Neuron (in vitro differentiated cells): ENCODE results near the gene ATXN1.

Experiments
- H2AFZ ChIP-seq: one replicate; pipeline ENCODE4 v1.6.1; 2013; ENCODE audit warnings: low read depth, mild to moderate bottlenecking, inconsistent platforms, low read length, moderate library complexity
- H3K27me3 ChIP-seq: one replicate; pipeline ENCODE4 v1.6.1; 2013; ENCODE audit warnings: low read length; ENCODE audit not compliant: insufficient read depth
- H3K36me3 ChIP-seq: one replicate; pipeline ENCODE4 v1.6.1; 2013; ENCODE audit warnings: low read length; ENCODE audit not compliant: insufficient read depth
- H3K4me1 ChIP-seq: one replicate; pipeline ENCODE4 v1.6.1; 2013; ENCODE audit warnings: low read length; ENCODE audit not compliant: insufficient read depth
- H3K4me3 ChIP-seq: 2 replicates; pipeline ENCODE4 v1.5.1; 2013; ENCODE audit warnings: mild to moderate bottlenecking, low read length, moderate library complexity
- H3K9me3 ChIP-seq: one replicate; pipeline ENCODE4 v1.6.1; 2013; ENCODE audit warnings: low read length

The ATXN1 gene

GRCh38 chr6:16480763-16481560 lies 280.3 kb downstream of the ATXN1 start:
- H3K4me3 ChIP-seq: no peak overlapping the region
- no peaks in the 10 kb centered on the region for H3K27me3 ChIP-seq
- H3K36me3 ChIP-seq: no peaks in the 10 kb centered on the region
- H3K4me1 ChIP-seq: peaks cover 3% of the 10 kb centered on the region
- H3K9me3 ChIP-seq: no peaks in the 10 kb centered on the region
- no peak overlapping the region for H2AFZ ChIP-seq

GRCh38 chr6:16477367-16478149 lies 283.7 kb downstream of the ATXN1 start:
- no peak overlapping the region for H3K4me3 ChIP-seq
- H2AFZ ChIP-seq: no peak overlapping the region
- peaks cover 3% of the 10 kb centered on the region for H3K9me3 ChIP-seq
- peaks cover 6% of the 10 kb centered on the region for H3K4me1 ChIP-seq
- no peaks in the 10 kb centered on the region for H3K36me3 ChIP-seq
- no peaks in the 10 kb centered on the region for H3K27me3 ChIP-seq

DNA sequence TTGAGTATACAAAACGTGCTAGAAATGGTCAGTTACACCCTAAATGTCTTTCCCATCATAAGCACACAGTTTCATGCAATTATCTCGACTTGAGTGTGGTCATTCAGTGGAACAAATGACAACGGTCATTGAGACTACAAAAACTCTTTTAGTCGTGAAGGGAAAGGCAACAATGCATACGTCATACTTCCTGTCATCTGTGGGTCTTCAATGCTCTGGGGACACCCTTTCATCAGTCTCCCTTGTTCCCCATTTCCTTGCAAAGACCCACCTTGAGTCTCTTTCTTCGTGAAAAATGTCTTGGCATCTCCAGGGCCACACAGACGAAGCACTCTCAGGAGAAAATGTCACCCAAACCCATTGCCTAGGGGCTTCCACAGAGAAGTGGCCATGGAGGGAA lies 284.4 kb downstream of the ATXN1 start:
- Histone ChIP-seq H3K36me3 (no peaks in the 10 kb centered on the region), H2AFZ (no peak overlapping the region), H3K9me3 (peaks cover 3% of the 10 kb centered on the region), H3K4me1 (peaks cover 7% of the 10 kb centered on the region), H3K4me3 (no peak overlapping the region), H3K27me3 (no peaks in the 10 kb centered on the region)

DNA sequence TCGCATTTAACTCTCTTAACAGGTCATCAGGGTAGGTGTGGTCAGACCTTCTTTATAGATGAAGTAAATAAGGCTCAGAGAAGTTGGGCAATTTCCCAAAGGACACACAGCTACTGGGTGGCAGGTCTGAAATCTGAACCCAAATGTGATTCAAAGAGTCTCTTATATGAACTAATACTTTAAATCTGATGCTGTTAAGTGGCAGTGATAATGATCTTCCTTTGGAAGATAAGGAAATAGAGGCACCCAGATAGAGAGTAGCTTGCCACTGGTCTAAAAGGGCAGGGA lies 285.8 kb downstream of the ATXN1 start:
- no peaks in the 10 kb centered on the region for H3K36me3 ChIP-seq
- H3K27me3 ChIP-seq: no peaks in the 10 kb centered on the region
- peaks cover 8% of the 10 kb centered on the region for H3K4me1 ChIP-seq
- no peak overlapping the region for H3K4me3 ChIP-seq
- no peak overlapping the region for H2AFZ ChIP-seq
- peaks cover 3% of the 10 kb centered on the region for H3K9me3 ChIP-seq

DNA sequence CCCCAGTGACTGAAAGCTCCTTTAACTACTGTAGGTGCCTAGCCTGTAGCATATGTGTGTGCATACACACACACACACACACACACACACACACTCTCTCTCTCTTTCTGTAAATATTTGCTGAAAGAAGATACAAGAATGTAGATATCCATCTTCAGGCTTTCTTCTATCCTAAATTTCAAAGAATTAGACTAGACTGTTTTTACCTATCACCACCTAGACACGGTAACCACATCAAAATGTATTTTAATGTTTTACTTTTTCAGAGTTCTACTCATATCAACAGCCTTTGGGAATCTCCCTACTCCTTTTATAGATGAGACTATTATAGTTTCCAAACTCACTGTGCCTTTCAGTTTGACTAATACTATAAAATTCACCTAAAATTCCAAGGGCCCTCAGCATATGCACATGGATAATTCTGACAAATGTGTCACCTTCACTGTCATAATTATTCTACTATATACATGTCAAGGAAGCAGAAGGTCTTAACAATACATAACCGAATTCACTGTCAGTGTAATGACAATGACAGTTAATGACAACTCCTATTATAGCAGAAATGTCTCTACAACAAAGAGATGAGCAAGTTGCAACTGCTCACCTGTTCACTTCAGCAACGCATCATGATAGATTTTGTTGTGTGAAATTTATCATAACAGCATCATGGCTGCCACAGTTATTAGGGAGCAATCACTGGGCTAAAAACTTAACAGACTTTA lies 286.3 kb downstream of the ATXN1 start:
- no peak overlapping the region for H2AFZ ChIP-seq
- H3K27me3 ChIP-seq: no peaks in the 10 kb centered on the region
- H3K36me3 ChIP-seq: no peaks in the 10 kb centered on the region
- H3K4me1 ChIP-seq: peaks cover 8% of the 10 kb centered on the region
- H3K9me3 ChIP-seq: peaks cover 3% of the 10 kb centered on the region
- H3K4me3 ChIP-seq: no peak overlapping the region

GRCh38 chr6:16473908-16474771 lies 287.1 kb downstream of the ATXN1 start:
- Histone ChIP-seq H3K4me1 (peaks cover 8% of the 10 kb centered on the region), H3K27me3 (no peaks in the 10 kb centered on the region), H3K4me3 (no peak overlapping the region)

GRCh38 chr6:16473184-16473907 lies 287.9 kb downstream of the ATXN1 start:
- Histone ChIP-seq H3K4me1 (peaks cover 8% of the 10 kb centered on the region), H2AFZ (no peak overlapping the region), H3K4me3 (no peak overlapping the region), H3K36me3 (no peaks in the 10 kb centered on the region), H3K27me3 (no peaks in the 10 kb centered on the region), H3K9me3 (peaks cover 3% of the 10 kb centered on the region)

More at GRCh38 chr6:16473908-16474771, 287.1 kb downstream of the ATXN1 start:
- Histone ChIP-seq H3K9me3 (peaks cover 3% of the 10 kb centered on the region), H2AFZ (no peak overlapping the region), H3K36me3 (no peaks in the 10 kb centered on the region)

- Histone ChIP-seq H3K27me3 (no peaks in the 10 kb centered on the region), H3K4me3 (no peak overlapping the region), H3K4me1 (peaks cover 8% of the 10 kb centered on the region), H3K9me3 (peaks cover 3% of the 10 kb centered on the region), H2AFZ (no peak overlapping the region), H3K36me3 (no peaks in the 10 kb centered on the region)
Observed at GRCh38 chr6:16472349-16473069, 288.8 kb downstream of the ATXN1 start.

- Histone ChIP-seq H3K27me3 (no peaks in the 10 kb centered on the region), H3K4me1 (peaks cover 10% of the 10 kb centered on the region), H2AFZ (no peak overlapping the region), H3K4me3 (no peak overlapping the region), H3K9me3 (peaks cover 3% of the 10 kb centered on the region), H3K36me3 (no peaks in the 10 kb centered on the region)
Observed at GRCh38 chr6:16471910-16472297, 289.4 kb downstream of the ATXN1 start.

DNA sequence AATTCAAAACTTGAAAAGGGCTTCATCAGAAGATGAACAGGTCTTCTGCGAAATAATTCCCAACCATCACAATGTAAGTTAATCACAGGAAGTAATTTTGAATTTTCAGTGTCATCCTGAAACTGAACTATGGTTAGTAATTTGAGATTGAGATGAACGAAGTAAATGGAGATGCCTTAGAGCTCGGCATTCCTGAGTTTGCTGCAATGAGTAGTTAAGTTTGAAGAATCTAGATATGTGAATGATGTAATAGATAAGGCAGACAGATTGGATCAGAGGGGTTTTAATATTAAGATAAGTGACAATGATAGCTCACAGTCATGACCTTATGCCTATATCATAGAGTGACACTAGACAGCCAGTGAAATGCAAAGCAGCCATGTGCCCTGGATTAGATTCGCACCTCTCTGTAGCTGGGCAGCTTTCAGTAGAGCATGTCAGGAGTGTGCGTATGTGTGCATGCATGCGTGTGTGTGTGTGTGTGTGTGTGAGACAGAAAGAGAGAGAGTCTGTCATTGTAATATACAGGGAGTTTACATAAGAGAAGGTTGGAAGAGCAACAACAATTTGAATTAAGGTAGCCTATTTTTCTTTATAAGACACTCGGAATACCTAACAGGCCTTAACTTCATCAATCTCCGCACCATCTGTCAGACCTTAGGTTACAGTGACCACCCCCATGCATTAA lies 289.9 kb downstream of the ATXN1 start:
- Histone ChIP-seq H3K4me1 (peaks cover 13% of the 10 kb centered on the region), H3K4me3 (no peak overlapping the region), H2AFZ (no peak overlapping the region), H3K36me3 (no peaks in the 10 kb centered on the region), H3K27me3 (no peaks in the 10 kb centered on the region), H3K9me3 (peaks cover 3% of the 10 kb centered on the region)

- H3K4me3 ChIP-seq: no peak overlapping the region
- H3K27me3 ChIP-seq: no peaks in the 10 kb centered on the region
- H2AFZ ChIP-seq: no peak overlapping the region
- peaks cover 14% of the 10 kb centered on the region for H3K4me1 ChIP-seq
- no peaks in the 10 kb centered on the region for H3K36me3 ChIP-seq
- peaks cover 3% of the 10 kb centered on the region for H3K9me3 ChIP-seq
Observed at GRCh38 chr6:16470502-16471221, 290.6 kb downstream of the ATXN1 start.
